ENCODE measurements around the gene MYT1.
"Not testable (repeated sequence)": the region's sequence is repeated elsewhere in the genome, so short reads cannot be mapped to it uniquely, and the experiment has no call there.

The MYT1 gene

DNA sequence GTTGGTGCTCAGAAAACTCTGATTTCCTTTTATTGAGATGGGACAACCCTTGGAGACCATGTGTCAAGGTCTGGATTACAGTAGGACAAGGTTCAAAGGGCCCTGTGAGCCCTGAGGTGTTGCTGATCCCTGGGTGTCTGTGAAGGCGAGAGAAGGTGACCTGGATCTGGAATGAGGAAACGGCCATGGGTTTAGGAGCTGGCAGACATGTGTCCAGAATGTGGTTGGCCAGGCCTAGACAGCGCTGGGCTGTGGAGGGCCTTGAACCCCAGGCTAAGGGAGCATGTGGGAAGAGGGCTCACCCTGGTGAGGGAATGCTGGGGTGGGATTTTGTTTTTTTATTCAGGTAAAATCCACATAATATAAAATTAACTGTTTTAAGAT lies 116.2 kb downstream of the MYT1 start:
- no peak for DNase-seq

DNA sequence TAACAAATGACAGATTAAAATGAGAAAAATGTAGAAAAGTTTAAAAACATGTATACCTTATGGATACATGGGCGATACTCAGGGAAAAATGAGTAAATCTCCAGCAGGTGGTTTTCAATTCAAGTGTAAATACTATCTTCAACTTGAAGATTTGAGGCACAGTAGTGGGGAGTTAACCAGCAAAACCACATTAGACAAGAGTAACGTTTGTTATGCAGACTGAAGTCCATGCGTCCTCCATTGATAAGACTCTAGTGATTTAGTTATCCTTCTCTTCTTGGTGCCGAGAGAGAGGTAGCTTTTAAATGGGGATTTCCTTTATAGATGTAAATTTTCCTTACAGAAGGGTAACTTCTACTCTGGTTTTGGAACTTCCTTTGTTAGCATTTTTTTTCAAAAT lies 119.4 kb downstream of the MYT1 start:
- no peak for DNase-seq

DNA sequence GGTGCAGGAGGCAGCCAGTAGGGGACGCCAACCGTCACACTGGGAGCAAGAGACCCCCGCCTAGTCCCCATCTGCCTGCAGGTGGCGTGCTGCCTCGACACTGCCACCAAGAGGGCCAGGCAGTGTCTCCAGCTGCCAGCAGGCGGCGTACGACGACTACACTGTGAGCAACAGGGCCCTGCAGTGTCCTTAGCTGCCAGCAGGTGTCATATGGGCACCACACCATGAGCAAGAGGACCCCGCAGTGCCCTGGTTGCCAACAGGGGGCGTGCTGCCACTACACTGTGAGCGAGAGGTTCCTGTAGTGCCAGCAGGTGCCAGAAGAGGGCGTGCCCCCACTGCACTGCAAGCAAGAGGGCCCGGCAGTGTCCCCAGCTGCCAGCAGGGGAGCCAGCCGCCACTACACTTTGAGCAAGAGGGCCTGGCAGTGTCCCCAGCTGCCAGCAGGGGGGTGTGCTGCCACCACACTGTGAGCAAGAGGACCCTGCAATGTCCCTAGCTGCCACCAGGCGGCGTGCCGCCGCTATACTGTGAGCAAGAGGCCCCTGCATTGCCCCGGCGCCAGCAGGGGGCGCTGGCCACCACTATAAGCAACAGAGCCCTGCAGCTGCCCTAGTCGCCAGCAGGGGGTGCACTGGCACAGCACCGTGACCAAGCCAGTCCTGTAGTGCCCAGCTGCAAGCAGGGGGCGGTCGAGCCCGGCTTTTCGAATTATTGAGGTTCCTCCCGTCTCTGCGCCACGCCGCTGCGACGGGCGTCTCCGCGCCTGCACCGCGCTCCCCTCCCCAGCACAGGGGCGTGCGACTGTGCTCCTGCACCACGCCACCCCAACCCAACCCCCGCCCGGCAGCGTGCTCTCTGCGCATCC lies 121.6 kb downstream of the MYT1 start:
- DNase-seq = not testable (repeated sequence)

DNA sequence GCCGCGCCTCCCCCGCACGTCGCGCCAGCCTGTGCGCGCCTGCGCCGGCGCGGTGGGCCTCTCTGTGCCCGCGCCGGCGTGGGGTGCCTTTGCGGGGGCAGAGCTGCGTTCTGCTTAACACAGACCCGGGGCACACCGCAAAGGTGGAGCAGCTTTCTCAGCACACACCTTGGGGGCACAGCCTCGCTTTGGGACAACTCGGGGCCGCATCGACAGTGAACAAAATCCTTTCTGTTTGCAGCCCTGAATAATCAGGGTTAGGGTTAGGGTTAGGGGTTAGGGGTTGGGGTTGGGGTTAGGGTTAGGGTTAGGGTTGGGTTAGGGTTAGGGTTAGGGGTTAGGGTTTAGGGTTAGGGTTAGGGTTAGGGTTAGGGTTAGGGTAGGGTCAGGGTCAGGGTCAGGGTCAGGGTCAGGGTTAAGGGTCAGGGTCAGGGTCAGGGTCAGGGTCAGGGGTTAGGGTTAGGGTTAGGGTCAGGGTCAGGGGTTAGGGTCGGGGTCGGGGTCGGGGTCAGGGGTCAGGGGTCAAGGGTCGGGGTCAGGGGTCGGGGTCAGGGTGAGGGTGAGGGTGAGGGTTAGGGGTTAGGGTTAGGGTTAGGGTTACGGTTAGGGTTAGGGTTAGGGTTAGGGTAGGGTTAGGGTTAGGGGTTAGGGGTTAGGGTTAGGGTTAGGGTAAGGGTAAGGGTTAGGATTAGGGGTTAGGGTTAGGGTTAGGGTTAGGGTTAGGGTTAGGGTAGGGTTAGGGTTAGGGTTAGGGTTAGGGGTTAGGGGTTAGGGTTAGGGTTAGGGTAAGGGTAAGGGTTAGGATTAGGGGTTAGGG lies 122.4 kb downstream of the MYT1 start:
- not testable (repeated sequence) for DNase-seq

DNA sequence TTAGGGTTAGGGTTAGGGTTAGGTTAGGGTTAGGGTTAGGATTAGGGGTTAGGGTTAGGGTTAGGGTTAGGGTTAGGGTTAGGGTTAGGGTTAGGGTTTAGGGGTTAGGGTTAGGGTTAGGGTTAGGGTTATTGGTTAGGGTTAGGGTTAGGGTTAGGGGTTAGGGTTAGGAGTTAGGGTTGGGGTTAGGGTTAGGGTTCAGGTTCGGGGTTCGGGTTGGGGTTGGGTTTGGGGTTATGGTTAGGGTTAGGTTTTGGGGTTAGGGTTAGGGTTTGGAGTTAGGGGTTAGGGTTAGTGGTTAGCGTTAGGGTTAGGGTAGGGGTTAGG lies 123.0 kb downstream of the MYT1 start:
- DNase-seq = not testable (repeated sequence)

Measured in 8988T (cell line).